ENCODE results near the gene KCNK3.
A peak's percentile ranks its signal among the peaks of the same experiment; 100 is the strongest.

The KCNK3 gene

GRCh38 chr2:26723991-26724750, 31.6 kb downstream of the KCNK3 start:
- Histone ChIP-seq H3K4me1 (peaks cover 24 to 38% (median 31%) of the 10 kb centered on the region in 10 experiments), H3K4me2 (peak overlapping the region in 4 of 11 experiments; percentile 1 to 44 (median 19); a peak in 6 of 22 replicates), H3K36me3 (no peaks in the 10 kb centered on the region), H3K27me3 (peaks cover 0 to 8% (median 4%) of the 10 kb centered on the region in 11 experiments; a peak in 9 of 22 replicates), H4K20me1 (0 out of 22 replicates have a peak, but pooled peaks cover 0 to 4% (median 0%) of the 10 kb centered on the region in 11 experiments), H3K27ac (peak overlapping the region in 3 of 11 experiments; percentile 18 to 25 (median 18); a peak in 4 of 22 replicates), H3K4me3 (no peak overlapping the region), H3K9me3 (replicated peaks in 1 of 11) (no peaks in the 10 kb centered on the region), H3K9ac (peak overlapping the region in 1 of 11 experiments; percentile 0; a peak in 1 of 22 replicates)
- no peak for TF ChIP-seq Cebpa-rat (IDR thresholded peaks at IDR 0.05)

- Histone ChIP-seq H3K9me3 (replicated peaks in 1 of 11) (no peaks in the 10 kb centered on the region), H3K4me3 (no peak overlapping the region), H3K27me3 (peaks cover 0 to 8% (median 4%) of the 10 kb centered on the region in 11 experiments; a peak in 9 of 22 replicates), H3K9ac (no peak overlapping the region), H3K27ac (peak overlapping the region in 2 of 11 experiments; percentile 18 to 25; a peak in 2 of 22 replicates), H4K20me1 (peaks cover 0 to 4% (median 0%) of the 10 kb centered on the region in 11 experiments; a peak in 1 of 22 replicates), H3K36me3 (no peaks in the 10 kb centered on the region), H3K4me1 (peaks cover 21 to 32% (median 29%) of the 10 kb centered on the region in 10 experiments), H3K4me2 (0 out of 22 replicates have a peak overlapping the region, but pooled peaks of 1 of the 11 experiments have one; percentile 44)
- no peak for TF ChIP-seq Cebpa-rat (IDR thresholded peaks at IDR 0.05)
These were observed 32.4 kb downstream of the KCNK3 start for GRCh38 chr2:26724784-26725520.

GRCh38 chr2:26725521-26725820, 32.9 kb downstream of the KCNK3 start:
- Histone ChIP-seq H3K36me3 (no peaks in the 10 kb centered on the region), H3K27me3 (peaks cover 0 to 8% (median 4%) of the 10 kb centered on the region in 11 experiments; a peak in 9 of 22 replicates), H3K27ac (no peak overlapping the region), H3K9ac (no peak overlapping the region), H3K9me3 (replicated peaks in 1 of 11) (no peaks in the 10 kb centered on the region), H4K20me1 (peaks cover 0 to 6% (median 0%) of the 10 kb centered on the region in 11 experiments; a peak in 1 of 22 replicates), H3K4me1 (peaks cover 15 to 28% (median 24%) of the 10 kb centered on the region in 10 experiments), H3K4me2 (no peak overlapping the region), H3K4me3 (no peak overlapping the region)
- no peak for TF ChIP-seq Cebpa-rat (IDR thresholded peaks at IDR 0.05)

- no peak overlapping the region for H3K4me3 ChIP-seq
- no peaks in the 10 kb centered on the region for H3K9me3 ChIP-seq (replicated peaks in 1 of 11)
- H3K4me2 ChIP-seq: no peak overlapping the region
- H4K20me1 ChIP-seq: peaks cover 0 to 6% (median 0%) of the 10 kb centered on the region in 11 experiments; a peak in 1 of 22 replicates
- peaks cover 8 to 25% (median 18%) of the 10 kb centered on the region in 10 experiments for H3K4me1 ChIP-seq
- no peak overlapping the region for H3K27ac ChIP-seq
- H3K36me3 ChIP-seq: no peaks in the 10 kb centered on the region
- TF ChIP-seq Cebpa-rat (IDR thresholded peaks at IDR 0.05): no peak
- H3K27me3 ChIP-seq: peaks cover 0 to 8% (median 4%) of the 10 kb centered on the region in 11 experiments; a peak in 9 of 22 replicates
- no peak overlapping the region for H3K9ac ChIP-seq
These were observed 33.7 kb downstream of the KCNK3 start for GRCh38 chr2:26726228-26726627.

GRCh38 chr2:26727641-26728561, 35.4 kb downstream of the KCNK3 start:
- no peak overlapping the region for H3K27ac ChIP-seq
- TF ChIP-seq Cebpa-rat (IDR thresholded peaks at IDR 0.05): no peak
- H4K20me1 ChIP-seq: peaks cover 0 to 7% (median 0%) of the 10 kb centered on the region in 11 experiments; a peak in 2 of 22 replicates
- H3K27me3 ChIP-seq: peaks cover 0 to 8% (median 4%) of the 10 kb centered on the region in 11 experiments; a peak in 9 of 22 replicates
- H3K4me2 ChIP-seq: peak overlapping the region in 10 of 11 experiments; percentile 2 to 35 (median 18); a peak in 9 of 22 replicates
- H3K4me1 ChIP-seq: peaks cover 0 to 24% (median 13%) of the 10 kb centered on the region in 10 experiments; a peak in 16 of 20 replicates
- H3K9ac ChIP-seq: no peak overlapping the region
- H3K36me3 ChIP-seq: no peaks in the 10 kb centered on the region
- no peaks in the 10 kb centered on the region for H3K9me3 ChIP-seq (replicated peaks in 1 of 11)
- no peak overlapping the region for H3K4me3 ChIP-seq

GRCh38 chr2:26729311-26729710, 36.8 kb downstream of the KCNK3 start:
- no peak for TF ChIP-seq Cebpa-rat (IDR thresholded peaks at IDR 0.05)
- Histone ChIP-seq H3K4me2 (no peak overlapping the region), H3K9ac (no peak overlapping the region)

GRCh38 chr2:26730549-26731344, 38.2 kb downstream of the KCNK3 start:
- Histone ChIP-seq H3K4me3 (no peak overlapping the region), H3K4me1 (peaks cover 0 to 25% (median 6%) of the 10 kb centered on the region in 10 experiments; a peak in 9 of 20 replicates), H3K9ac (no peak overlapping the region), H3K9me3 (replicated peaks in 1 of 11) (no peaks in the 10 kb centered on the region), H4K20me1 (peaks cover 0 to 7% (median 0%) of the 10 kb centered on the region in 11 experiments; a peak in 2 of 22 replicates), H3K27ac (no peak overlapping the region), H3K4me2 (no peak overlapping the region), H3K36me3 (no peaks in the 10 kb centered on the region), H3K27me3 (peaks cover 0 to 8% (median 4%) of the 10 kb centered on the region in 11 experiments; a peak in 9 of 22 replicates)
- TF ChIP-seq Cebpa-rat (IDR thresholded peaks at IDR 0.05): no peak

More at GRCh38 chr2:26729311-26729710, 36.8 kb downstream of the KCNK3 start:
- Histone ChIP-seq H3K36me3 (no peaks in the 10 kb centered on the region), H3K27me3 (peaks cover 0 to 8% (median 4%) of the 10 kb centered on the region in 11 experiments; a peak in 9 of 22 replicates), H4K20me1 (peaks cover 0 to 7% (median 0%) of the 10 kb centered on the region in 11 experiments; a peak in 2 of 22 replicates), H3K9me3 (replicated peaks in 1 of 11) (no peaks in the 10 kb centered on the region), H3K4me1 (peaks cover 0 to 25% (median 6%) of the 10 kb centered on the region in 10 experiments; a peak in 14 of 20 replicates), H3K4me3 (no peak overlapping the region), H3K27ac (no peak overlapping the region)
